HG02938 (cell line): ENCODE measurements around the gene DNAJB13.

Source experiments
- ATAC-seq: cut with Tn5 transposase; IDR thresholded peaks from one replicate; pipeline ENCODE4 v1.9.1; 2021; ENCODE audit warnings: mild to moderate bottlenecking, moderate library complexity; ENCODE audit not compliant: unreplicated experiment

DNAJB13 gene

GRCh38 chr11:73998846-73999575 lies 48.2 kb downstream of the DNAJB13 start:
- ATAC-seq, result no peak

- no peak for ATAC-seq
Measured at GRCh38 chr11:73999581-74000306, 48.9 kb downstream of the DNAJB13 start.

DNA sequence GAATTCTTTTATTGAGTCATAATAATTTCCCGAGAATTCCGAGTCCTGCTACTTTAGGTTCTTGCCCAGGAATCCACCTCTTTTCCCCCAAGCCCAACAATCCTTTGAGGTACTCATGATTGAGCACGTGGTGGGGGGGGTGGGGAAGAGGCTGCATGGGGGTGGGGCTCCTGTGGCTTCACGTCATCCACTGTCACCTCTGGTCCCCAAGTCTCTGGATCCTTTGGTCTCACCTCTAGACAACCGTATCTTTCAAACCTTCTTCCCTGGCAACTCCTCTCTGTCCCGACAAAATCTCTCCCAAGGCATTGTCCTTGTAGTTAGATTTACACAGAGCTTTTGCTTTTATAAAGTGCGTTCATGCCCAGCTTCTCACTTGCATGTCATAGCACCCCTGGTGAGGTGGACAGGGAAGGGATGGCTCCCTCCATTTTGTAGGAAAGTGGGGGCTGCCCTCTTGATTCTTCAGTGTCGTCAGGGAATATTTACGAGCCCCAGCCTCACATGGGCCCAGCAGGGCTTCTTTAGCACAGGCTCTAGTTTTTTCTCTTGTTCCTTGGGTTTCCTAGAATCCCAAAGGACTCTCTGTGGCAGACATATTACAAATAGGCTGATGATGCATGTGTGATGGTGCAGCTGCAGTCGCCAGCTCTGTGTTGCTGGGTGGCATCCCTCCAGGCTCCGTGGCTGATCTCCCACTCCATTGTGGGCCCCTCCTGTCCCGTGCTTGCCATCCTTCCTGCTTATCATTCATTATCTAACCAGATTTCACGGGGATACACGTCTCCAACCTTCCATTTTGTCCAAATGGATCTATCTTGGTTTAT lies 49.7 kb downstream of the DNAJB13 start:
- no peak for ATAC-seq

DNA sequence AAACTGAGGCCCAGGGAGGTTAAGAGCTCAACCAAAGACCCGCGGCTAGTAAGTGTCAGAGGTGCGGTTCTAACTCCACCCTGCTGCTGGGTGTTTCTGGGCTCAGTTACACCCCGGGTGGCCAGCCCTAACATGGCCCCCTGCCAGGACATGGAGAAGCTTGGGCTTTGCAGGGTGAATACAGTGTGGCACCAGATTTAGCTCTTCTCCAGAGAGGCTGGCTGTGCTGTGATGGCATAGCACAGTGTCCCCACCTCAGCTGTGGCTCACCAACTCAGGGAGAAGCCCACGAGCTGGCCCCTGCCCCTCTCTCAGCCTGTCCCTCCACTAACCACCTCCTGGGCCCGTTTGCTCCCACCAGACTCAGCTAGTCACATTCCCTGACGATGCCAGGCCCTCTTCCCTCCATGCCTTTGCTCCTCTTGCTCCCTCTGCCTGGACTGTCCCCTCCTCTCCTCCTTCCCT lies 51.0 kb downstream of the DNAJB13 start:
- ATAC-seq, result no peak

DNA sequence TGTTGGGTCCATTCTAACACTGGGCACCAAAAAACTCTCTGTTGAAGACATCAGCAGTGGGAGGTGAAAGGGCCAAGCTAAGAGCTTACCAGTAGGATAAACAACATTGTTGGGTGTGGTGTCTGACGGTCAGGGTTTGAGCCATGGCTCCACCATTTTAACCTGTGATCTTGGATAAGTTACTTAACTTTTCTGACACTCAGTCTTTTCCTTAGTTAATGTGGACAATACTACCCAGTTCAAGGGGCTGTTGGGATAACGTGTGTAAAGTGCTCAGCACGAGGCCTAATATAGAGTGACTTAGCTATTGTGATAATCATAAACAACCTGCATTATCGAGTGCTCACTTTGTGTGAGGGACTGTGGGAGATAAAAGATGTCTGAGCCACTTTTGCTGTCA lies 52.0 kb downstream of the DNAJB13 start:
- no peak for ATAC-seq

DNA sequence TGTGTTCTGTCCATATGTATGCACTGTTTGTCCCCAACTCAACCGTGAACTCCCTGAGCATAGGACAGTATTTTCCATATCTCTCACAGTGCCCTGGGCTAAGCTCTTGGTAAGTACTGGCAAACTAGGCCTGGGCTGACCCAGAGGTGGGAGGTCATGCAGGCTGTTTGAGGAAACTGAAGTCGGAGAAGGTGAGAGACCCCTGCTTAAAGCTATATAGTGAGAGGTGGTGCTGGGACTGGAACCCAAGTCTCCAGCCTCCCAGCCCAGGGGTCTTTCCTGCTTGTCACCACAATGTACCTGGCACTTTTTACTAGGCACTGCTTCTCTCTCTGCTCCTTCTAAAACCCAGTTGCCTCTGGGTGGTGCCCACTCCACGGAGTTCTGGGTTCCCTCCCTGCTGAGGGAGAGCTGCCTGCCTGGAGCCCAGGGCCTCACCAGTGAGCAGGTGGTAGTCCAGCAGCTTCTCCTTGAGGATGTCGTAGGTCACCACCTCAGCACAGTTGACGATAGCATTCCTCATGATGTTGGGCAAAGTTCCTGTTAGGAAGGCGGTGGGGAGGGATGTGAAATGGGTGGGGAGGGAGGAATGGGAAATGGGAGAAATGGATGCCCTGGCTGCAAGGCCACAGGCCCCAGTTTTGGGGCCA lies 53.3 kb downstream of the DNAJB13 start:
- ATAC-seq, result no peak

DNA sequence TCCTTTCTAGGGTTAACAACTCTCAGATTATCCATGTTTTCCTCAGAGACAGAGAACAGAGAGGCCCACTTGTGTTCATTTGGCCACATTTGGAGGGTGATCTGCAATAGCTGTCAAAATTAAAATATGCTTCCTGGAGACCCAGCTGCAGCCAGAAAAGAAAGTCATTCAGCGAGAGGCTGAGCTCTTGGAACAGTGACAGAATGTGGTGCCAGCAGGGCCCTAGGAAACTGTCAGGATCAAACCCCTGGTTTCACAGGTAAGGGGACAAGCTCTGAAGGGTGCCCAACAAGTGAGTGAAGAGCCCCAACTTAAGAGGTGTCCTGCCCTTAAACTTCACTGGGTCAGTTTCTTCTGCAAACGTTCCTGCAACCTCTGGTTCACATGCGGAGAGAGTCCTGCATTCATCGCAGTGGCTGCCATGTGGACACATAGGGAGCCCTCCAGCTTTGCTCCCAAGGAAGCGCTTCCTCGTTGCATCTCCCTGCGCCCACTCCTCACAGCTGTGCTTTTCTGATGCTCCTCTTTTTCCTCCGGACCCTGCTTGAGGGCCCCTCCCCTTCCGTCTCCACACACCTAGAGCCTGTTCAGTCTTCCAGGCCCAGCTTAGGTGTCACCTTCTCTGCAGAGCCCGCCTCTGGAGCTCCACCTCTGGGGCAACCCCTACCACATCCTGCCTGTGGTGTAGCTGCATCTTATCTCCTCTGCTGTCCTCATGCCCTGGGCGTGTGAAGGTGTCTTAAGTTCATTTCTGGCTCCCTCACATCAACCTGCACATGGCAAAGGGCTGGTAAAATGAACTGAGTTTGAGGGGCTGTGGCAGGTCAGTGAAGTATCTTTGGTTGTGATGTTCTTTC lies 54.2 kb downstream of the DNAJB13 start:
- no peak for ATAC-seq

DNA sequence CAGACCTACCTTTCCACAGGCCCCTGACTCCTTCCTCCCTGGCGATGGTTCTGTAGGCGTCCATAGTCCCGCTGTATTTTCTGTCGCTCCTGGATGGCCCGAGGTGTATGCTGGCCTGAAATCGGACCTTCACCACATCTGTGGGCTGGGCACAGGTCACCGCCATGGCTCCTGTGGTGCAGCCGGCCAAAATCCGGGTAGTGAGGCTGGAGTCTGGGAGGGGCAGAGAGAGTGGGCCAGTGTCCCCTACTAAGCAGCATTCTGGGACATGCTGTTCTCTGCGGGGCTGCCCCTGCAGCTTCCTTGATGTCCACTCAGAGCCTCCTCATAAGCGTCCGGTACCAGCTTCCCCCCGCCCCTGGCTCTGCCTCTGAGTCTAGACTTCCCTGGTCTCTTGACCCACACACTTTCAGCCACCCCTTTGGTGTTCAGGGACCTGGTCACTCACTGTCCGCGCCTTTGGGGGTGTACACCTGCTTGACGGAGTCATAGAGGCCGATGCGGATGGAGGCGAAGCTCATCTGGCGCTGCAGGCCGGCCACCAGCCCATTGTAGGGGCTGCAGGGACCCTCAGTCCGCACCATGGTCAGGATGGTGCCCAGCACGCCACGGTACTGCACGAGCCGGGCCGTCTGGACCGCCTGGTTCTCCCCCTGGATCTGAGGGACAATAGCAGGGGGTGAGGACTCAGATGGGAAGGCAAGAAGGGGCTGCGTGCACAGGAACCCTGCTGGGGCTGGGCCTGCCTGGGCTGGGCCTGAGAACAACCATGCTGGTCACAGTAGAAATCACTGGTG lies 55.1 kb downstream of the DNAJB13 start:
- ATAC-seq, result no peak

- ATAC-seq, result no peak
Measured at GRCh38 chr11:74006743-74007304, 56.0 kb downstream of the DNAJB13 start.

DNA sequence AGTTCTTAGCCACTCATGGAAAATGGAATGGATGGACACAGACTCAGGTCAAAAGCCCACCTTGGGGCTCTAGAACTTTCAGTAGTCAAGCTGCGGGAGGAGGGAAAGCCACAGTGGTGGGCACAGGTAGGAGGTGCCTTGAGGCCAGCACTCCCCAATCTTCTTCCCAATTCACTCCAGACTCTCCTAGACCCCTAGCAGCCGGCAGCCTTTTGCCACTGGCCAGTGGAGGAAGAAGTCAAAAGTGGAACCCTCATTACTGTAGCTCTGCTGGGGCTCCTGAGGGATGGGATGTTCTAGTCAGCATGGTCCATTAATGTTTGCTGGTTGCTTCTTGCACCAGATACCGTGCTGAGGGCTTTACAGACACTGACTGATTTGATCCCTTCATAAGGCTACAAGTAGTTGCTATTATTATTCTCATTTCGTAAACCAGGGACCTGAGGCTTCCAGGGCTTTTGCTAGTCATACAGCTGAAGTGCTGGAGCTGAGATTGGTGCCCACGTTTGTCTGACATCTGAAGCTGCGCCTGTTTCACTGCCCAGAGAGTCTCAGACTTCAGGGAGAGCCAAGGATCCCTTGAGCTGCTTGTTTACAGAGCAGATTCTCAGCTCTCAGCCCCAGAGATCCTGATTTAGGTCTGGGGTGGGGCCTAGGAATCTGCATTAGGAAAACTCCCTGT lies 57.0 kb downstream of the DNAJB13 start:
- no peak for ATAC-seq

GRCh38 chr11:74008373-74009229 lies 57.8 kb downstream of the DNAJB13 start, which contains the start of gene UCP3:
Gene UCP3, minus strand, starts transcription at chr11:74009085. Its CDS starts 2,043 bp downstream, at chr11:74007042.
- no peak for ATAC-seq

- ATAC-seq, result no peak
Measured at GRCh38 chr11:74009230-74009547, 58.4 kb downstream of the DNAJB13 start.

DNA sequence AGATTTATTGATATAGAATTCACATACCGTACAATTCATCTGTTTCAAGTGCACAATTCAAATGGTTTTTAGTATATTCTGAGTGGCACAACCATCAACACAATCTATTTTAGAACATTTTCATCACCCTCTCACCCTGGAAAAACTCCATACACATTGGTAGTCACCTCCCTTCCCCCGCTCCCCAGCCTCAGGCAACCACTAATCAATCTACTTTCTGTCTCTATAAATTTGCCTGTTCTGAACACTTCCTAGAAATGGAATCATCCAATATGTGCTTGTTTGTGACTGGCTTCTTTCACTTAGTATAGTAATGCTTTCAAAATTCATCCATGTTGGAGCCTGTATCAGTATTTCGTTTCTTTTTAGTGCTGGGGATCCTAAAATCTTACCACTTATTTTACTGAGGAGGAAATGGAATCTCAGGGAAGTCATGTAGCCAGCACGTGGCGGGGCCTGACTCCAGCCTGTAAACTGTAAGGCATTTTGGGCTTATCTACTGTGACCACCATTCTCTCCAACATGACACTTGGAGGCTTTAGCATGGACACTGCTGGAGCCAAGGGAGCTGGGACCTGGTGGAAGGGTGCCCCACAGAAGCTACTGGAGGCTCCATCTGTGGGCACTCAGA lies 59.0 kb downstream of the DNAJB13 start:
- ATAC-seq, result no peak

DNA sequence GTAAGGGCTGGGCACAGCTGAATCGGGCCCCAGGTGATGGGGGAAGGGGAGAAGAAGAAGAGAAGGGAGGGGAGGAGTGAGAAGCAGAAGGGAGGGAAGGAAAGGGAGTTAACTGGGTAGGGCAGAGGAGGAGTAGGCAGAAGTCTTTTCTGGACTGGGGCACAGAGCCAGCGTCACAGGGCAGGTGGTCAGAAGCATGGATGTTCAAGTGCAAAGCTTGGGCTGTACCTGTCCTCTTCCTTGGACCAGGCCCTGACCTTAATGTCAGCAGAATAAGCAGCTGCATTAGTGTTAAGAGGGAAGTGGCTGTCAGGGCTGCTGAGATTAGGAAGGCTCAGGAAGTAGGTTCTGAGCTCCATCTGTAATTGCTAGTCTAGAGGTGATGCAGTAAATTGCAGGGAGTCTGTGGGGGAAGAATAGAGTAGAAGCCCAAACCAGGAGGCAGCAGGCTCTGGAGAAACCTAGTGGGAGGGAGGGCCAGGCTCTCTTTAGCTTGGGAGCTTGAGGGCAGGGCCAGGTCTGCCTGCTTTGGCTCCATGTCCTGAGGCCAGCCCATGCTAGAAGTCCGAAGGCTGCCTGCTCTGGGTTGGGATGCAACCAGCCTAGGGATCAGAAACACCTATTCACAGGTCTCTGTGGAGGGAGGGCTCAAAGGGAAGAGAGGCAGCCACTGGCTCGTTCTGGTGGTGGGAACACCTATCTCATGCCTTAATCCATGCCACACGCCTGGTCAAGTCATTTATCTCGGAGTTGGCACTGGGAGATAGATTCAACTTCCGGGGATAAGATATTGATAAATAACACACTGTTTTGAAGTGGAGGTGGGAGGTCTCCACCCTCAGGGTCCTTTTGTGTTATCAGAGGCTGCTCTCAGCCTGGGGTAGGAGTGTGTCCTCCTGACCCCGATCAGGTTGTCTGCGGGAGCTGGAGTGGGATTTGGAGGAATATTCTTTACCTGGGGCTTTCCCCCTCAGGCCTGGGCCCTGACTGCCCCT lies 59.8 kb downstream of the DNAJB13 start:
- ATAC-seq, result no peak

GRCh38 chr11:74011360-74012073 lies 60.7 kb downstream of the DNAJB13 start:
- ATAC-seq, result peak; percentile 85
